GM12873 (cell line): Measurements from ENCODE around the gene CDK5R1.

Experiments
- CTCF ChIP-seq: IDR thresholded peaks from 2 replicates; pipeline ENCODE4 v1.5.1; 2012; ENCODE audit warnings: low read depth, mild to moderate bottlenecking, moderate library complexity, low read length, control low read depth; ENCODE audit not compliant: insufficient read depth; ENCODE audit errors: missing control alignments

Gene CDK5R1

GRCh38 chr17:32502710-32503109 lies 15.9 kb downstream of the CDK5R1 start:
- no peak for TF ChIP-seq CTCF

- no peak for TF ChIP-seq CTCF
Measured at GRCh38 chr17:32503251-32504165, 16.7 kb downstream of the CDK5R1 start.

GRCh38 chr17:32504166-32504990 lies 17.6 kb downstream of the CDK5R1 start:
- no peak for TF ChIP-seq CTCF

GRCh38 chr17:32508926-32509325 lies 22.1 kb downstream of the CDK5R1 start:
- no peak for TF ChIP-seq CTCF

GRCh38 chr17:32510466-32510865 lies 23.7 kb downstream of the CDK5R1 start:
- TF ChIP-seq CTCF, result no peak

GRCh38 chr17:32512328-32512727 lies 25.5 kb downstream of the CDK5R1 start:
- no peak for TF ChIP-seq CTCF

- TF ChIP-seq CTCF, result no peak
Measured at GRCh38 chr17:32513579-32513978, 26.8 kb downstream of the CDK5R1 start.
